ENCODE data around the gene PPFIBP1.
A peak's percentile ranks its signal among the peaks of the same experiment; 100 is the strongest.

The PPFIBP1 gene

GRCh38 chr12:27710592-27711316 is 186.7 kb downstream of the PPFIBP1 start, which contains the start of gene MRPS35:
MRPS35 (plus strand) TSS chr12:27710832; CDS start chr12:27710844, 12 bp downstream.
- in situ Hi-C loops (cut with MboI; ENCODE audit: low pct_unique_long_range_greater_than_20kb, low sequenced_read_pairs, unreplicated experiment): no loop called here
- no peak for TF ChIP-seq CTCF (IDR thresholded peaks at IDR 0.05; ENCODE audit: extremely low read depth, insufficient read depth, missing control alignments)
- DNase-seq (ENCODE audit: low spot score): peak; percentile 85

- in situ Hi-C loops (cut with MboI; ENCODE audit: low pct_unique_long_range_greater_than_20kb, low sequenced_read_pairs, unreplicated experiment): no loop called here
- DNase-seq (ENCODE audit: low spot score): peak; percentile 23
These were observed 187.3 kb downstream of the PPFIBP1 start for GRCh38 chr12:27711317-27711682.

GRCh38 chr12:27711967-27712366 is 188.0 kb downstream of the PPFIBP1 start:
- TF ChIP-seq CTCF (IDR thresholded peaks at IDR 0.05; ENCODE audit: extremely low read depth, insufficient read depth, missing control alignments): no peak
- in situ Hi-C loops (cut with MboI; ENCODE audit: low pct_unique_long_range_greater_than_20kb, low sequenced_read_pairs, unreplicated experiment): no loop called here
- DNase-seq (ENCODE audit: low spot score): no peak

More at GRCh38 chr12:27711317-27711682, 187.3 kb downstream of the PPFIBP1 start:
- TF ChIP-seq CTCF (IDR thresholded peaks at IDR 0.05; ENCODE audit: extremely low read depth, insufficient read depth, missing control alignments): no peak

- no peak for TF ChIP-seq CTCF (IDR thresholded peaks at IDR 0.05; ENCODE audit: extremely low read depth, insufficient read depth, missing control alignments)
- in situ Hi-C loops (cut with MboI; ENCODE audit: low pct_unique_long_range_greater_than_20kb, low sequenced_read_pairs, unreplicated experiment): no loop called here
- no peak for DNase-seq (ENCODE audit: low spot score)
These were observed 199.2 kb downstream of the PPFIBP1 start for GRCh38 chr12:27723212-27723611.

GRCh38 chr12:27730097-27730588 is 206.1 kb downstream of the PPFIBP1 start:
- no peak for TF ChIP-seq CTCF (IDR thresholded peaks at IDR 0.05; ENCODE audit: extremely low read depth, insufficient read depth, missing control alignments)
- in situ Hi-C loops (cut with MboI; ENCODE audit: low pct_unique_long_range_greater_than_20kb, low sequenced_read_pairs, unreplicated experiment): loop anchor here (10.0 to 25.0 kb wide), 4 partner anchors 85 to 1132 kb away; partner anchors contain the start of gene CCDC91
- DNase-seq (ENCODE audit: low spot score): no peak

- in situ Hi-C loops (cut with MboI; ENCODE audit: low pct_unique_long_range_greater_than_20kb, low sequenced_read_pairs, unreplicated experiment): loop anchor here (10.0 to 25.0 kb wide), 4 partner anchors 83 to 1130 kb away; partner anchors contain the start of gene CCDC91
- DNase-seq (ENCODE audit: low spot score): no peak
- TF ChIP-seq CTCF (IDR thresholded peaks at IDR 0.05; ENCODE audit: extremely low read depth, insufficient read depth, missing control alignments): peak; percentile 30
These were observed 208.3 kb downstream of the PPFIBP1 start for GRCh38 chr12:27732281-27732680.

Measured in GM13977 (cell line).